ENCODE results near the gene GZMH.

- TF ChIP-seq CTCF (IDR thresholded peaks at IDR 0.05) = no peak
- TF ChIP-seq POLR2A (IDR thresholded peaks at IDR 0.05) = no peak
- TF ChIP-seq EP300 (IDR thresholded peaks at IDR 0.05) = no peak
- no peak for TF ChIP-seq POLR2AphosphoS5 (IDR thresholded peaks at IDR 0.05)
Observed at GRCh38 chr14:24606297-24606696, 3.2 kb downstream of the GZMH start.
